HG03520 (cell line): ENCODE results near the gene CNGA4.
"Not testable (repeated sequence)": the region's sequence is repeated elsewhere in the genome, so short reads cannot be mapped to it uniquely, and the experiment has no call there.

Experiments used
- ATAC-seq: cut with Tn5 transposase; IDR thresholded peaks from one replicate; pipeline ENCODE4 v1.9.1; 2021; ENCODE audit warnings: mild to moderate bottlenecking, moderate library complexity; ENCODE audit not compliant: unreplicated experiment

The CNGA4 gene

GRCh38 chr11:6224421-6224820, 14.5 kb upstream of the CNGA4 start:
- no peak for ATAC-seq

- ATAC-seq: no peak
Measured at GRCh38 chr11:6225024-6225423, 13.9 kb upstream of the CNGA4 start.

- ATAC-seq: no peak
Measured at GRCh38 chr11:6225896-6226295, 13.0 kb upstream of the CNGA4 start.

- ATAC-seq: no peak
Measured at GRCh38 chr11:6228520-6228919, 10.4 kb upstream of the CNGA4 start.

GRCh38 chr11:6229911-6230310, 9.0 kb upstream of the CNGA4 start:
- ATAC-seq: no peak

- no peak for ATAC-seq
Measured at GRCh38 chr11:6232899-6233298, 6.0 kb upstream of the CNGA4 start.

GRCh38 chr11:6233984-6234386, 4.9 kb upstream of the CNGA4 start:
- ATAC-seq: no peak

- ATAC-seq: peak; percentile 95
Measured at GRCh38 chr11:6234387-6235107, 4.3 kb upstream of the CNGA4 start, which contains the start of gene FHIP1B. Gene FHIP1B (minus strand): TSS chr11:6234636. CDS start chr11:6224516, 10,120 bp downstream.

GRCh38 chr11:6237266-6237665, 1.6 kb upstream of the CNGA4 start:
- ATAC-seq: no peak

GRCh38 chr11:6237761-6238302, 1.1 kb upstream of the CNGA4 start:
- no peak for ATAC-seq

GRCh38 chr11:6240139-6240538, 1.2 kb downstream of the CNGA4 start:
- no peak for ATAC-seq

GRCh38 chr11:6240781-6241180, 1.9 kb downstream of the CNGA4 start:
- ATAC-seq: no peak

GRCh38 chr11:6241316-6241715, 2.4 kb downstream of the CNGA4 start:
- no peak for ATAC-seq

GRCh38 chr11:6245536-6245935, 6.6 kb downstream of the CNGA4 start:
- ATAC-seq: no peak

GRCh38 chr11:6248248-6248647, 9.4 kb downstream of the CNGA4 start:
- ATAC-seq: no peak

- not testable (repeated sequence) for ATAC-seq
Measured at GRCh38 chr11:6248897-6249296, 10.0 kb downstream of the CNGA4 start.

GRCh38 chr11:6249770-6250555, 11.1 kb downstream of the CNGA4 start:
- no peak for ATAC-seq

- ATAC-seq: peak; percentile 66
Measured at GRCh38 chr11:6251120-6251733, 12.3 kb downstream of the CNGA4 start.

GRCh38 chr11:6251990-6252473, 13.1 kb downstream of the CNGA4 start:
- ATAC-seq: no peak

- peak; percentile 73 for ATAC-seq
Measured at GRCh38 chr11:6253197-6253596, 14.3 kb downstream of the CNGA4 start.

- ATAC-seq: no peak
Measured at GRCh38 chr11:6258141-6258540, 19.3 kb downstream of the CNGA4 start.
